ENCODE measurements around the gene GLIS1. TPM values are rescaled to one million over a fixed set of nuclear protein-coding genes. Genes with fewer than 3 reads are reported as not detected.

Gene GLIS1
- total RNA-seq, 1 experiment from 2014 or later = 0.28 TPM

- Mint-ChIP-seq H3K36me3 (ENCODE audit: insufficient read depth in 1 of 3, low read depth in 3 of 3) (no peaks in the 10 kb centered on the region), H3K27ac (no peak overlapping the region), H3K4me1 (peaks cover 11 to 18% of the 10 kb centered on the region in 2 experiments), H3K4me3 (no peak overlapping the region), H3K9me3 (no peaks in the 10 kb centered on the region), H3K27me3 (ENCODE audit: low read depth) (peaks cover 19% of the 10 kb centered on the region)
- Histone ChIP-seq H3T11ph (ENCODE audit: low read length) (no peak overlapping the region), H3K4me2 (ENCODE audit: insufficient read depth, insufficient read length, low read length) (no peak overlapping the region), H3K18ac (ENCODE audit: insufficient read length, low read depth, low read length) (no peak overlapping the region), H3K4me1 (ENCODE audit: insufficient read depth, low read length) (no peaks in the 10 kb centered on the region; the same call in 1 of the 2 replicates), H2BK15ac (ENCODE audit: low read depth, low read length) (no peak overlapping the region), H3K4ac (ENCODE audit: low read depth, low read length) (no peak overlapping the region), H3K23ac (ENCODE audit: insufficient read length, low read depth, low read length) (no peak overlapping the region), H3K9ac (ENCODE audit: extremely low read depth, insufficient read length, low read length) (no peak overlapping the region), H3K56ac (ENCODE audit: insufficient read length, low read depth, low read length) (no peak overlapping the region), H2BK20ac (ENCODE audit: low read depth, low read length, poor library complexity, severe bottlenecking) (no peak overlapping the region), H3K79me1 (ENCODE audit: insufficient read depth, low read depth, low read length, poor library complexity, severe bottlenecking) (no peaks in the 10 kb centered on the region), H4K20me1 (ENCODE audit: control insufficient read depth, insufficient read depth, insufficient read length) (no peaks in the 10 kb centered on the region), H3K27me3 (ENCODE audit: insufficient read depth, low read length) (no peaks in the 10 kb centered on the region), H3K27ac (ENCODE audit: insufficient read length, low read depth, low read length) (no peak overlapping the region), H4K8ac (replicated peaks; ENCODE audit: insufficient read length, low read depth, low read length) (no peak overlapping the region), H2BK120ac (ENCODE audit: low read depth, low read length, poor library complexity, severe bottlenecking) (no peak overlapping the region), H2BK12ac (ENCODE audit: insufficient read length, low read depth, low read length) (no peak overlapping the region), H3K23me2 (ENCODE audit: insufficient read length, low read depth, low read length, poor library complexity, severe bottlenecking) (no peaks in the 10 kb centered on the region), H3K9me3 (ENCODE audit: control insufficient read depth, low read depth, low read length) (no peaks in the 10 kb centered on the region), H4K5ac (ENCODE audit: insufficient read length, low read depth, low read length) (no peak overlapping the region), H3K79me2 (ENCODE audit: insufficient read depth, low read length) (no peaks in the 10 kb centered on the region), H2BK5ac (ENCODE audit: insufficient read length, low read length) (no peak overlapping the region), H4K91ac (ENCODE audit: insufficient read length, low read depth, low read length) (no peak overlapping the region), H3K14ac (ENCODE audit: insufficient read depth, low read length) (no peak overlapping the region), H2AK5ac (ENCODE audit: insufficient read length, low read length) (no peak overlapping the region), H2AFZ (ENCODE audit: low read length) (no peak overlapping the region)
- TF ChIP-seq CTCF (conservative IDR thresholded peaks at IDR 0.05) = no peak
- DNase-seq = no peak
- WGBS (ENCODE audit: extremely low coverage, insufficient read length, low lambda C conversion rate) = no CpG with 5 or more reads among the region's 7 CpGs
Observed at GRCh38 chr1:53652441-53653199, 86.3 kb downstream of the GLIS1 start.
